Ovary (tissue), 3 donors: Measurements from ENCODE around the gene RCL1.

Experiments used
- CTCF ChIP-seq, 3 donors: fragments of 450-650 bp in 2 of 3; fragments of 200-600 bp in 1 of 3; IDR thresholded peaks; one replicate each; pipeline versions ENCODE4 v1.5.1 to v1.8.0; 2016 to 2022; ENCODE audit warnings: antibody characterized with exemption in 3 of 3, mild to moderate bottlenecking in 1 of 3
- POLR2A ChIP-seq: fragments of 450-650 bp; IDR thresholded peaks from one replicate; pipeline ENCODE4 v1.6.1; 2017; ENCODE audit warnings: antibody characterized with exemption, mild to moderate bottlenecking, moderate library complexity
- donor health status: DM: no; HTN: no; CAD: no.

- TF ChIP-seq POLR2A = no peak
- no peak for TF ChIP-seq CTCF (IDR thresholded peaks at IDR 0.05)
These were observed 51.5 kb downstream of the RCL1 start for GRCh38 chr9:4844056-4844838.
